ENCODE results near the gene ABHD5.

ABHD5 gene

GRCh38 chr3:43707998-43708397 lies 17.3 kb downstream of the ABHD5 start:
- Histone ChIP-seq H3K27me3 (ENCODE audit: insufficient read depth, low read length) (no peaks in the 10 kb centered on the region), H4K20me1 (ENCODE audit: insufficient read depth, low read length) (no peaks in the 10 kb centered on the region), H3K9me3 (ENCODE audit: low read length) (no peaks in the 10 kb centered on the region), H3K36me3 (ENCODE audit: insufficient read depth, low read length) (peaks cover 3% of the 10 kb centered on the region; the same call in 1 of the 2 replicates), H3K9me2 (ENCODE audit: low read depth, low read length) (no peaks in the 10 kb centered on the region), H3K79me2 (ENCODE audit: insufficient read depth, low read length) (no peaks in the 10 kb centered on the region), H3K4me3 (ENCODE audit: low read depth, low read length, poor library complexity, severe bottlenecking) (no peak overlapping the region), H3K4me1 (ENCODE audit: insufficient read depth, low read length, severe bottlenecking) (peaks cover 10% of the 10 kb centered on the region), H3K4me2 (ENCODE audit: low read length) (no peak overlapping the region), H2AFZ (ENCODE audit: low read length) (no peak overlapping the region), H3K27ac (ENCODE audit: low read depth, low read length, poor library complexity, severe bottlenecking) (no peak overlapping the region), H3K9ac (ENCODE audit: low read length) (no peak overlapping the region), H3F3A (ENCODE audit: insufficient read depth, low read length) (no peaks in the 10 kb centered on the region)
- TF ChIP-seq EZH2 (IDR thresholded peaks at IDR 0.05; ENCODE audit: borderline replicate concordance, low read length) = no peak
- TF ChIP-seq, protein P1, sequence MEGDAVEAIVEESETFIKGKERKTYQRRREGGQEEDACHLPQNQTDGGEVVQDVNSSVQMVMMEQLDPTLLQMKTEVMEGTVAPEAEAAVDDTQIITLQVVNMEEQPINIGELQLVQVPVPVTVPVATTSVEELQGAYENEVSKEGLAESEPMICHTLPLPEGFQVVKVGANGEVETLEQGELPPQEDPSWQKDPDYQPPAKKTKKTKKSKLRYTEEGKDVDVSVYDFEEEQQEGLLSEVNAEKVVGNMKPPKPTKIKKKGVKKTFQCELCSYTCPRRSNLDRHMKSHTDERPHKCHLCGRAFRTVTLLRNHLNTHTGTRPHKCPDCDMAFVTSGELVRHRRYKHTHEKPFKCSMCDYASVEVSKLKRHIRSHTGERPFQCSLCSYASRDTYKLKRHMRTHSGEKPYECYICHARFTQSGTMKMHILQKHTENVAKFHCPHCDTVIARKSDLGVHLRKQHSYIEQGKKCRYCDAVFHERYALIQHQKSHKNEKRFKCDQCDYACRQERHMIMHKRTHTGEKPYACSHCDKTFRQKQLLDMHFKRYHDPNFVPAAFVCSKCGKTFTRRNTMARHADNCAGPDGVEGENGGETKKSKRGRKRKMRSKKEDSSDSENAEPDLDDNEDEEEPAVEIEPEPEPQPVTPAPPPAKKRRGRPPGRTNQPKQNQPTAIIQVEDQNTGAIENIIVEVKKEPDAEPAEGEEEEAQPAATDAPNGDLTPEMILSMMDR (IDR thresholded peaks at IDR 0.05; ENCODE audit: low read length) = no peak

DNA sequence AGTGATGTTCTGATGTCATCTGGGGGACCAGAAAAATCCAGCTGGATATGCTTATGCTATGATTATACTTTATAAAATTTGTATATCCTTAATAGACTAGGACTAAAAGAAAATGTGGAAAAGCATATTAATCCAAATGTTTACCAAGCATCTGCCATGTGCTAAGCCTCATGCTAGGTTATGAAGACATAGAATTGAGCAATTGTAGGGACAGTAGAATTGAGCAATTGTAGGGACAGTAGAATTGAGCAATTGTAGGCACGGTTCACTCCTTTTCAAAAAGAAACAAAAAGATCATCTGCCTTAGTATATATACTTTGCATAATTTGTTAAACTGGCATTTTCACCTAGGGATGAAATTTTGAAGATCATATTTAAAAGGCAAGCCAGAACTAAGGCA lies 18.3 kb downstream of the ABHD5 start:
- H3K36me3 ChIP-seq (ENCODE audit: insufficient read depth, low read length) = peaks cover 6% of the 10 kb centered on the region; the same call in 1 of the 2 replicates

DNA sequence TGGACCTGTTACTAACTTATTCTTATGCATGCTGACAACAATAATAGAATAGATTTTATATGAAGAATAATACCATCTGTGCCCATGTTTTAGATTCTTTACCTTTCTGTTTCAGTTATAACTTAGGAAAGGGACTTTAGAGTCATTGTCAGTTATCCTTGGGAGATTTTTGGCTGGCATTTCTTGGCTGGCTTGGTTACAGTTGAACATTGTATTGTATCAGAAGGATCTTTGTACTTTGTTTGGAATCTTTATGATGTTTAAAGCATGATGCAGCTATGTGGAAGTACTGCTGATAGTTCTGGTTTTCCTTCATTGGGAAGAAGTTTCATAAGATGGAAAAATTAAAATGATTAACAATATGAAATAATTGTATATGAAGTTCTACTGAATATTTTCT lies 19.9 kb downstream of the ABHD5 start:
- no peaks in the 10 kb centered on the region for H3K27me3 ChIP-seq (ENCODE audit: insufficient read depth, low read length)
- H3K9me3 ChIP-seq (ENCODE audit: low read length) = no peaks in the 10 kb centered on the region
- no peak overlapping the region for H3K4me3 ChIP-seq (ENCODE audit: low read depth, low read length, poor library complexity, severe bottlenecking)
- TF ChIP-seq EZH2 (IDR thresholded peaks at IDR 0.05; ENCODE audit: borderline replicate concordance, low read length) = no peak
- TF ChIP-seq, protein P1 (IDR thresholded peaks at IDR 0.05; ENCODE audit: low read length) = no peak
- no peaks in the 10 kb centered on the region for H4K20me1 ChIP-seq (ENCODE audit: insufficient read depth, low read length)
- H3K4me2 ChIP-seq (ENCODE audit: low read length) = no peak overlapping the region
- H3K4me1 ChIP-seq (ENCODE audit: insufficient read depth, low read length, severe bottlenecking) = no peaks in the 10 kb centered on the region
- no peaks in the 10 kb centered on the region for H3F3A ChIP-seq (ENCODE audit: insufficient read depth, low read length)
- H3K9ac ChIP-seq (ENCODE audit: low read length) = no peak overlapping the region
- no peak overlapping the region for H3K27ac ChIP-seq (ENCODE audit: low read depth, low read length, poor library complexity, severe bottlenecking)
- no peaks in the 10 kb centered on the region for H3K9me2 ChIP-seq (ENCODE audit: low read depth, low read length)
- H3K79me2 ChIP-seq (ENCODE audit: insufficient read depth, low read length) = no peaks in the 10 kb centered on the region
- peaks cover 6% of the 10 kb centered on the region; the same call in 1 of the 2 replicates for H3K36me3 ChIP-seq (ENCODE audit: insufficient read depth, low read length)
- H2AFZ ChIP-seq (ENCODE audit: low read length) = no peak overlapping the region

More for the DNA sequence above, 18.3 kb downstream of the ABHD5 start:
- H3K4me3 ChIP-seq (ENCODE audit: low read depth, low read length, poor library complexity, severe bottlenecking) = no peak overlapping the region
- no peak overlapping the region for H3K4me2 ChIP-seq (ENCODE audit: low read length)
- H2AFZ ChIP-seq (ENCODE audit: low read length) = no peak overlapping the region
- no peaks in the 10 kb centered on the region for H3K9me3 ChIP-seq (ENCODE audit: low read length)
- peaks cover 6% of the 10 kb centered on the region for H3K4me1 ChIP-seq (ENCODE audit: insufficient read depth, low read length, severe bottlenecking)
- no peaks in the 10 kb centered on the region for H3K27me3 ChIP-seq (ENCODE audit: insufficient read depth, low read length)
- no peaks in the 10 kb centered on the region for H4K20me1 ChIP-seq (ENCODE audit: insufficient read depth, low read length)
- no peak overlapping the region for H3K9ac ChIP-seq (ENCODE audit: low read length)
- no peaks in the 10 kb centered on the region for H3K9me2 ChIP-seq (ENCODE audit: low read depth, low read length)
- TF ChIP-seq EZH2 (IDR thresholded peaks at IDR 0.05; ENCODE audit: borderline replicate concordance, low read length) = no peak
- TF ChIP-seq, protein P1 (IDR thresholded peaks at IDR 0.05; ENCODE audit: low read length) = no peak
- H3K79me2 ChIP-seq (ENCODE audit: insufficient read depth, low read length) = no peaks in the 10 kb centered on the region
- H3F3A ChIP-seq (ENCODE audit: insufficient read depth, low read length) = no peaks in the 10 kb centered on the region
- no peak overlapping the region for H3K27ac ChIP-seq (ENCODE audit: low read depth, low read length, poor library complexity, severe bottlenecking)

Measured in OCI-LY1 (cell line).